Panc1 (cell line): ENCODE measurements around the gene APPL2. TPM values are rescaled to one million over a fixed set of nuclear protein-coding genes. Genes with fewer than 3 reads are reported as not detected.

Experiments used
- ATAC-seq: fragments of 200-7000 bp; cut with Tn5 transposase; 2 replicates; pipeline ENCODE4 v1.9.1; 2020; ENCODE audit warnings: mild to moderate bottlenecking, moderate library complexity
- BruUV-seq: library from RNA; stranded (reverse); fragments of 400-500 nt; replicated peaks from 2 replicates; lab custom pipeline; 2021; lab: Mats Ljungman, UMichigan
- CTCF ChIA-PET: fragments of 300-600 bp; sonication (Branson Sonifier 250); formaldehyde crosslinking; loops from one replicate; lab custom pipeline; 2022; ENCODE audit warnings: antibody characterized with exemption; lab: Charles Lee
- POLR2A ChIA-PET: fragments of 300-600 bp; sonication (Branson Sonifier 250); formaldehyde crosslinking; loops from one replicate; lab custom pipeline; 2022; ENCODE audit warnings: antibody characterized with exemption; lab: Charles Lee
- DNase-seq: peaks from one replicate; pipeline ENCODE4 v3.0.0-alpha.2; 2010; ENCODE audit warnings: low read depth, low spot score
- H3K27ac ChIP-seq: 2 replicates; pipeline ENCODE4 v1.5.1; 2011; ENCODE audit warnings: mild to moderate bottlenecking, low read length, inconsistent platforms
- H3K27me3 ChIP-seq: fragments of 200-500 bp; sonication (Bioruptor generic); 2 replicates; pipeline ENCODE4 v1.6.0; 2014; ENCODE audit warnings: low read length, inconsistent platforms; ENCODE audit not compliant: control insufficient read depth, insufficient read depth
- H3K36me3 ChIP-seq: fragments of 200-500 bp; sonication (Bioruptor generic); 2 replicates; pipeline ENCODE4 v1.5.1; 2014; ENCODE audit warnings: inconsistent platforms, mild to moderate bottlenecking, low read length, moderate library complexity; ENCODE audit not compliant: control insufficient read depth, insufficient read depth
- H3K4me1 ChIP-seq: 2 replicates; pipeline ENCODE4 v1.5.1; 2011; ENCODE audit warnings: inconsistent platforms, mild to moderate bottlenecking, low read length, moderate library complexity; ENCODE audit not compliant: control insufficient read depth, insufficient read depth
- H3K4me3 ChIP-seq, 2 experiments: 2 replicates each; pipeline ENCODE4 v1.5.1; 2011 to 2012; ENCODE audit warnings: low read depth in 2 of 2, low read length in 2 of 2, mild to moderate bottlenecking in 2 of 2, inconsistent platforms in 1 of 2, moderate library complexity in 1 of 2
- H3K9me3 ChIP-seq: fragments of 200-500 bp; sonication (Bioruptor generic); 2 replicates; pipeline ENCODE4 v1.5.1; 2014; ENCODE audit warnings: low read depth, mild to moderate bottlenecking, inconsistent platforms, low read length, moderate library complexity; ENCODE audit not compliant: control insufficient read depth, insufficient read depth
- POLR2AphosphoS5 ChIP-seq: IDR thresholded peaks from 2 replicates; pipeline ENCODE4 v1.6.1; 2012; ENCODE audit warnings: mild to moderate bottlenecking, low read depth, low read length, moderate library complexity
- SIN3A ChIP-seq: IDR thresholded peaks from 2 replicates; pipeline ENCODE4 v1.6.1; 2012; ENCODE audit warnings: low read depth, mild to moderate bottlenecking, low read length, moderate library complexity, borderline replicate concordance; ENCODE audit not compliant: insufficient read depth
- TCF7L2 ChIP-seq: IDR thresholded peaks from 2 replicates; pipeline ENCODE4 v1.6.1; 2011; ENCODE audit warnings: mild to moderate bottlenecking, low read depth, low read length, inconsistent platforms
- in situ Hi-C: cut with HindIII; loops from 2 replicates; pipeline ENCODE4 v1.10.0; 2016; ENCODE audit warnings: low sequenced_read_pairs, low pct_unique_long_range_greater_than_20kb
- intact Hi-C: fragments of 100-400 bp; cut with micrococcal nuclease; formaldehyde crosslinking; loops from one replicate; pipeline ENCODE4 v1.10.0; 2022; ENCODE audit not compliant: unreplicated experiment
- total RNA-seq: library from RNA; stranded (reverse); gene quantifications from one replicate; pipeline ENCODE4 v1.2.1, GENCODE V29; 2021; ENCODE audit not compliant: unreplicated experiment
- TF ChIP-seq, protein P1 (sequence below): fragments of 450-650 bp; IDR thresholded peaks from 2 replicates; pipeline ENCODE4 v1.5.1; 2017; ENCODE audit warnings: mild to moderate bottlenecking
- TF ChIP-seq, protein P2 (sequence below), 2 experiments: IDR thresholded peaks; 2 replicates each; pipeline ENCODE4 v1.6.1; 2011 to 2012; ENCODE audit warnings: low read depth in 2 of 2, control low read depth in 1 of 2, low read length in 1 of 2, mild to moderate bottlenecking in 1 of 2, moderate library complexity in 1 of 2; ENCODE audit not compliant: insufficient read depth in 1 of 2

Gene APPL2
- total RNA-seq, 1 experiment from 2014 or later, result 21.2 TPM

DNA sequence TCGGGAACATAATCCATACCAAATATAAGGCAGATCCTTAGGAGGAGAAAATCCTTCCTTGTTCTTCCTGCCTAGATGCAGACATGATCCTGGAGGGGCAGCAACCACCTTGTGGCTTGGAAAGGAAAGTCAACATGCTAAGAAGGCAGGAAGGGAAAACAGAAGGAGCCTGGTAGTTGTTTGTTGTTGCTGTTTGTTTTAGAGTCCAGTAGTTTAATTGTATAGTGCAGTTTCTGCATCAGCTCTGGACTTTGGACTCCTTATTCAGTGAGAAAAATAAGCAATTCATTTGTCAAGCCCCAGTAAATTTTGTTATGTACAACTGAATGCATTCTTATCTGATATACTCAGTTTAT, 45.7 kb upstream of the APPL2 start:
- no peak overlapping the region for H3K27ac ChIP-seq
- H3K36me3 ChIP-seq, result no peaks in the 10 kb centered on the region
- no TSS peak for BruUV-seq
- peaks cover 5% of the 10 kb centered on the region for H3K27me3 ChIP-seq
- DNase-seq, result no peak
- ChIA-PET POLR2A (no interaction called here), CTCF (no interaction called here)
- H3K9me3 ChIP-seq, result no peaks in the 10 kb centered on the region
- intact Hi-C loops (no loop called here), in situ Hi-C loops (no loop called here)
- no peak for TF ChIP-seq POLR2AphosphoS5
- TF ChIP-seq, protein P1, sequence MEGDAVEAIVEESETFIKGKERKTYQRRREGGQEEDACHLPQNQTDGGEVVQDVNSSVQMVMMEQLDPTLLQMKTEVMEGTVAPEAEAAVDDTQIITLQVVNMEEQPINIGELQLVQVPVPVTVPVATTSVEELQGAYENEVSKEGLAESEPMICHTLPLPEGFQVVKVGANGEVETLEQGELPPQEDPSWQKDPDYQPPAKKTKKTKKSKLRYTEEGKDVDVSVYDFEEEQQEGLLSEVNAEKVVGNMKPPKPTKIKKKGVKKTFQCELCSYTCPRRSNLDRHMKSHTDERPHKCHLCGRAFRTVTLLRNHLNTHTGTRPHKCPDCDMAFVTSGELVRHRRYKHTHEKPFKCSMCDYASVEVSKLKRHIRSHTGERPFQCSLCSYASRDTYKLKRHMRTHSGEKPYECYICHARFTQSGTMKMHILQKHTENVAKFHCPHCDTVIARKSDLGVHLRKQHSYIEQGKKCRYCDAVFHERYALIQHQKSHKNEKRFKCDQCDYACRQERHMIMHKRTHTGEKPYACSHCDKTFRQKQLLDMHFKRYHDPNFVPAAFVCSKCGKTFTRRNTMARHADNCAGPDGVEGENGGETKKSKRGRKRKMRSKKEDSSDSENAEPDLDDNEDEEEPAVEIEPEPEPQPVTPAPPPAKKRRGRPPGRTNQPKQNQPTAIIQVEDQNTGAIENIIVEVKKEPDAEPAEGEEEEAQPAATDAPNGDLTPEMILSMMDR, result no peak
- TF ChIP-seq SIN3A, result no peak
- TF ChIP-seq, protein P2, sequence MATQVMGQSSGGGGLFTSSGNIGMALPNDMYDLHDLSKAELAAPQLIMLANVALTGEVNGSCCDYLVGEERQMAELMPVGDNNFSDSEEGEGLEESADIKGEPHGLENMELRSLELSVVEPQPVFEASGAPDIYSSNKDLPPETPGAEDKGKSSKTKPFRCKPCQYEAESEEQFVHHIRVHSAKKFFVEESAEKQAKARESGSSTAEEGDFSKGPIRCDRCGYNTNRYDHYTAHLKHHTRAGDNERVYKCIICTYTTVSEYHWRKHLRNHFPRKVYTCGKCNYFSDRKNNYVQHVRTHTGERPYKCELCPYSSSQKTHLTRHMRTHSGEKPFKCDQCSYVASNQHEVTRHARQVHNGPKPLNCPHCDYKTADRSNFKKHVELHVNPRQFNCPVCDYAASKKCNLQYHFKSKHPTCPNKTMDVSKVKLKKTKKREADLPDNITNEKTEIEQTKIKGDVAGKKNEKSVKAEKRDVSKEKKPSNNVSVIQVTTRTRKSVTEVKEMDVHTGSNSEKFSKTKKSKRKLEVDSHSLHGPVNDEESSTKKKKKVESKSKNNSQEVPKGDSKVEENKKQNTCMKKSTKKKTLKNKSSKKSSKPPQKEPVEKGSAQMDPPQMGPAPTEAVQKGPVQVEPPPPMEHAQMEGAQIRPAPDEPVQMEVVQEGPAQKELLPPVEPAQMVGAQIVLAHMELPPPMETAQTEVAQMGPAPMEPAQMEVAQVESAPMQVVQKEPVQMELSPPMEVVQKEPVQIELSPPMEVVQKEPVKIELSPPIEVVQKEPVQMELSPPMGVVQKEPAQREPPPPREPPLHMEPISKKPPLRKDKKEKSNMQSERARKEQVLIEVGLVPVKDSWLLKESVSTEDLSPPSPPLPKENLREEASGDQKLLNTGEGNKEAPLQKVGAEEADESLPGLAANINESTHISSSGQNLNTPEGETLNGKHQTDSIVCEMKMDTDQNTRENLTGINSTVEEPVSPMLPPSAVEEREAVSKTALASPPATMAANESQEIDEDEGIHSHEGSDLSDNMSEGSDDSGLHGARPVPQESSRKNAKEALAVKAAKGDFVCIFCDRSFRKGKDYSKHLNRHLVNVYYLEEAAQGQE (IDR thresholded peaks at IDR 0.05; ENCODE audit: insufficient read depth in 1 of 2, low read depth in 2 of 2, low read length in 1 of 2), result no peak
- TF ChIP-seq TCF7L2, result no peak
- ATAC-seq, result no peak
- no peaks in the 10 kb centered on the region for H3K4me1 ChIP-seq
- H3K4me3 ChIP-seq, result no peak overlapping the region

DNA sequence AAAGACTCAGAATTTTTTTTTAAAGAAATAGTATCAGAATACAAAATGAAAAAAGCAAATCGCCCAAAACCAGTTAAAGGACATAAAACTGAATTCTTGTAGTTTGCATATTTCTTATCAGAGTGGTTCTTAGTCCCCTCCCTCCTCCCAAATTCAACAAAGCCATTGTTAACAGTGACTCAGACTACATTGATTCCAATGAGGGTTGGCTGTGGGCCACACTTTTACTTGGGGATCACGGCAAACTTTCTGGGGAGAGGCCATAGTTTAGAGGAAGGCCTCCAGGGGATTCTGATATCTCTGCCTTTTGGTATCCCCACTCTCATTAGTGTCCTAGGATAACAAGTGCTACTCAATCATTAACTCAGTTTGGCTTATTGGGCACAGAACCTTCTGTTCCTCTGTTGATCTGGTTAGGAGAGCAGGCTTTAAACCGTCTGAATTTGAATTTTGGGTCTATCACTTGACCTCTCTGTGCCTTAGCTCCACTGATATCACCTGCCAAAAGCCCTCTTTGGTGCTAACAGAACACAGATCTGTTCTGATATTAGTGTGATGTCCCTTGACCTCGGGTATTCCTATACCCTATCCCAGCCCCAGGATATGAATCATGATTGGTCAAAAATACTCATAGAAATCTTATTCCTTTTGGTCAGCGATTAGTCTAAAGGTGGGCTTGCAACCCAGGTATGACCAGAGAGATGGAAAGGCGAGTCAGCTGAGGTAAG, 45.2 kb upstream of the APPL2 start:
- no peaks in the 10 kb centered on the region for H3K36me3 ChIP-seq
- intact Hi-C loops (no loop called here), in situ Hi-C loops (no loop called here)
- H3K9me3 ChIP-seq, result no peaks in the 10 kb centered on the region
- TF ChIP-seq POLR2AphosphoS5 (no peak), SIN3A (no peak), TCF7L2 (no peak)
- TF ChIP-seq, protein P1, result no peak
- TF ChIP-seq, protein P2 (IDR thresholded peaks at IDR 0.05; ENCODE audit: insufficient read depth in 1 of 2, low read depth in 2 of 2, low read length in 1 of 2), result no peak
- DNase-seq, result no peak
- CTCF ChIA-PET, result no interaction called here
- BruUV-seq, result no TSS peak
- POLR2A ChIA-PET, result no interaction called here
- peaks cover 2% of the 10 kb centered on the region; the same call in 1 of the 2 replicates for H3K27me3 ChIP-seq
- no peak overlapping the region for H3K27ac ChIP-seq
- H3K4me1 ChIP-seq, result no peaks in the 10 kb centered on the region
- no peak overlapping the region for H3K4me3 ChIP-seq
- ATAC-seq, result no peak
